Measurements from ENCODE around the gene GPBP1. TPM values are rescaled to one million over a fixed set of nuclear protein-coding genes. Genes with fewer than 3 reads are reported as not detected.
A peak's percentile ranks its signal among the peaks of the same experiment; 100 is the strongest.

The GPBP1 gene
- polyA plus RNA-seq, 3 donors: 23.2 to 43.7 (median 30.9) TPM

GRCh38 chr5:57249265-57249874 is 75.5 kb downstream of the GPBP1 start:
- Histone ChIP-seq H3K9me3 (replicated peaks in 1 of 2; ENCODE audit: control insufficient read depth in 1 of 2, insufficient read depth in 1 of 2, low read length in 2 of 2) (peaks cover 0 to 4% of the 10 kb centered on the region in 2 donors), H3K9ac (ENCODE audit: insufficient read depth, low read length, poor library complexity, severe bottlenecking) (no peak overlapping the region), H2AFZ (ENCODE audit: insufficient read depth, low read depth, low read length, poor library complexity, severe bottlenecking) (no peak overlapping the region), H3K4me3 (replicated peaks in 1 of 3; ENCODE audit: low read depth in 2 of 3, low read length in 3 of 3) (no peak overlapping the region), H3K27me3 (ENCODE audit: control insufficient read depth in 2 of 2, insufficient read depth in 2 of 2, low read length in 2 of 2) (no peaks in the 10 kb centered on the region), H3K79me2 (ENCODE audit: insufficient read depth, low read length) (peaks cover 13% of the 10 kb centered on the region), H3K4me1 (ENCODE audit: control insufficient read depth in 1 of 2, insufficient read depth in 2 of 2, low read length in 2 of 2) (no peaks in the 10 kb centered on the region), H4K20me1 (ENCODE audit: insufficient read depth, low read length) (peaks cover 40% of the 10 kb centered on the region), H3K36me3 (replicated peaks in 1 of 2; ENCODE audit: control insufficient read depth in 1 of 2, insufficient read depth in 2 of 2, low read length in 2 of 2) (peaks cover 80 to 92% of the 10 kb centered on the region in 2 donors), H3K27ac (ENCODE audit: low read depth in 1 of 2, low read length in 2 of 2) (no peak overlapping the region), H3K4me2 (replicated peaks; ENCODE audit: extremely low read depth, low read length, poor library complexity, severe bottlenecking) (no peak overlapping the region)
- Mint-ChIP-seq H3K36me3 (peaks cover 72 to 89% of the 10 kb centered on the region in 2 donors), H3K27ac (peak overlapping the region in 2 of 7 donors; percentile 14 to 58), H3K4me1 (no peaks in the 10 kb centered on the region), H3K27me3 (ENCODE audit: low read depth in 3 of 3) (no peaks in the 10 kb centered on the region), H3K4me3 (no peak overlapping the region), H3K9me3 (peaks cover 0 to 4% (median 0%) of the 10 kb centered on the region in 7 donors)
- intact Hi-C loops (cut with micrococcal nuclease): no loop called here
- 78% methylated on average over 1 of the region's 8 CpGs for WGBS (ENCODE audit: insufficient coverage)
- no peak for DNase-seq
- TF ChIP-seq, protein P1, sequence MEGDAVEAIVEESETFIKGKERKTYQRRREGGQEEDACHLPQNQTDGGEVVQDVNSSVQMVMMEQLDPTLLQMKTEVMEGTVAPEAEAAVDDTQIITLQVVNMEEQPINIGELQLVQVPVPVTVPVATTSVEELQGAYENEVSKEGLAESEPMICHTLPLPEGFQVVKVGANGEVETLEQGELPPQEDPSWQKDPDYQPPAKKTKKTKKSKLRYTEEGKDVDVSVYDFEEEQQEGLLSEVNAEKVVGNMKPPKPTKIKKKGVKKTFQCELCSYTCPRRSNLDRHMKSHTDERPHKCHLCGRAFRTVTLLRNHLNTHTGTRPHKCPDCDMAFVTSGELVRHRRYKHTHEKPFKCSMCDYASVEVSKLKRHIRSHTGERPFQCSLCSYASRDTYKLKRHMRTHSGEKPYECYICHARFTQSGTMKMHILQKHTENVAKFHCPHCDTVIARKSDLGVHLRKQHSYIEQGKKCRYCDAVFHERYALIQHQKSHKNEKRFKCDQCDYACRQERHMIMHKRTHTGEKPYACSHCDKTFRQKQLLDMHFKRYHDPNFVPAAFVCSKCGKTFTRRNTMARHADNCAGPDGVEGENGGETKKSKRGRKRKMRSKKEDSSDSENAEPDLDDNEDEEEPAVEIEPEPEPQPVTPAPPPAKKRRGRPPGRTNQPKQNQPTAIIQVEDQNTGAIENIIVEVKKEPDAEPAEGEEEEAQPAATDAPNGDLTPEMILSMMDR (IDR thresholded peaks at IDR 0.05): no peak

DNA sequence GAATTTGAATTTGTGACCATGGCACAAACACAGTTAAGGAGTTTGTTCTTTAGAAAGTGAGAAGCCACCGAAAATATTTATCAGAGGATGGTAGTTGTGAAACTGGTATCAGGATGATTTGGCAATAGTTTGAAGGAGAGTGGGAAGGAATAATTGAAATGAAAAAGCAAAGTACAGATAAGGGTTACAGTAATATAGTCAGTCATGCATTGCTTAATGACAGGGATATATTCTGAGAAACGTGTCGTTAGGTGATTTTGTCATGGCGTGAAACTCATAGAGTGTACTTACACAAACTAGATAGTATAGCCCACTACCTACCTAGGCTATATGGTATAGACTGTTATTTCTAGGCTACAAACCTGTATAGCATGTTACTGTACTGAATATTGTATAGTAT is 84.2 kb downstream of the GPBP1 start:
- Histone ChIP-seq H3K9me3 (replicated peaks in 1 of 2; ENCODE audit: control insufficient read depth in 1 of 2, insufficient read depth in 1 of 2, low read length in 2 of 2) (no peaks in the 10 kb centered on the region), H3K27ac (ENCODE audit: low read depth in 1 of 2, low read length in 2 of 2) (no peak overlapping the region), H3K4me2 (replicated peaks; ENCODE audit: extremely low read depth, low read length, poor library complexity, severe bottlenecking) (no peak overlapping the region), H3K36me3 (replicated peaks in 1 of 2; ENCODE audit: control insufficient read depth in 1 of 2, insufficient read depth in 2 of 2, low read length in 2 of 2) (peaks cover 88 to 99% of the 10 kb centered on the region in 2 donors), H3K27me3 (ENCODE audit: control insufficient read depth in 2 of 2, insufficient read depth in 2 of 2, low read length in 2 of 2) (no peaks in the 10 kb centered on the region), H2AFZ (ENCODE audit: insufficient read depth, low read depth, low read length, poor library complexity, severe bottlenecking) (no peak overlapping the region), H3K79me2 (ENCODE audit: insufficient read depth, low read length) (no peaks in the 10 kb centered on the region), H4K20me1 (ENCODE audit: insufficient read depth, low read length) (peaks cover 37% of the 10 kb centered on the region), H3K9ac (ENCODE audit: insufficient read depth, low read length, poor library complexity, severe bottlenecking) (no peak overlapping the region), H3K4me3 (replicated peaks in 1 of 3; ENCODE audit: low read depth in 2 of 3, low read length in 3 of 3) (no peak overlapping the region), H3K4me1 (ENCODE audit: control insufficient read depth in 1 of 2, insufficient read depth in 2 of 2, low read length in 2 of 2) (no peaks in the 10 kb centered on the region)
- no peak overlapping the region for H3K4me3 Mint-ChIP-seq
- no peaks in the 10 kb centered on the region for H3K9me3 Mint-ChIP-seq
- no peak for DNase-seq
- intact Hi-C loops (cut with micrococcal nuclease): no loop called here
- H3K36me3 Mint-ChIP-seq: peaks cover 74 to 91% of the 10 kb centered on the region in 2 donors
- WGBS (ENCODE audit: insufficient coverage): no CpG with 5 or more reads among the region's 4 CpGs
- peaks cover 2% of the 10 kb centered on the region for H3K4me1 Mint-ChIP-seq
- TF ChIP-seq, protein P1 (IDR thresholded peaks at IDR 0.05): no peak
- H3K27me3 Mint-ChIP-seq (ENCODE audit: low read depth in 3 of 3): no peaks in the 10 kb centered on the region
- peak overlapping the region in 1 of 7 donors; percentile 18 for H3K27ac Mint-ChIP-seq

Data from CD14-positive monocyte (primary cell).